ENCODE results near the gene ETFB. TPM values are rescaled to one million over a fixed set of nuclear protein-coding genes. Genes with fewer than 3 reads are reported as not detected.

ETFB gene
- total RNA-seq, 2 experiments from 2014 or later: 190 to 193 TPM

DNA sequence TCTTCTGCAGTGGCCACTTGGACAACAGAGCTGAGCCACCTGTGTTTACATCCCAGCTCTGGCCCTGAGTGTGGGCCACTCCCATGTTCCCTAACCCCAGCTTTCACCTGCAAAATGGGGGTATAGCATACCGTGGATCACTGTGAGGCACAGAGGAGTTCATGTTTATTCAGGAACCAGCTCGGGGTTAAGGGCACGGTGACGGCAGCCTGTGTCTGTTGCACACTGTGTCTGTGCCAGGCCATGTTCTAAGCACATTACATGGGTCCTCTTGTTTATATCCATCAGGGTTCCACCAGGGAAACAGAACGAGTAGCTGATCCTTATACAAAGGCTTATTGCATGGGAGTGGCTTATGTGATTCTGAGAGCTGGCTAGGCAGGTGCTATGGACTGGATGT, 68.8 kb downstream of the ETFB start:
- POLR2A ChIA-PET: no interaction called here
- intact Hi-C loops (cut with micrococcal nuclease): no loop called here
- DNase-seq: no peak
- H3K36me3 Mint-ChIP-seq: no peaks in the 10 kb centered on the region
- H3K4me3 Mint-ChIP-seq: no peak overlapping the region
- no peaks in the 10 kb centered on the region for H3K4me1 Mint-ChIP-seq (ENCODE audit: low read depth)
- CTCF ChIA-PET: no interaction called here
- peaks cover 5% of the 10 kb centered on the region for H3K9me3 Mint-ChIP-seq
- H3K27me3 Mint-ChIP-seq: peaks cover 14% of the 10 kb centered on the region
- H3K27ac Mint-ChIP-seq: no peak overlapping the region

DNA sequence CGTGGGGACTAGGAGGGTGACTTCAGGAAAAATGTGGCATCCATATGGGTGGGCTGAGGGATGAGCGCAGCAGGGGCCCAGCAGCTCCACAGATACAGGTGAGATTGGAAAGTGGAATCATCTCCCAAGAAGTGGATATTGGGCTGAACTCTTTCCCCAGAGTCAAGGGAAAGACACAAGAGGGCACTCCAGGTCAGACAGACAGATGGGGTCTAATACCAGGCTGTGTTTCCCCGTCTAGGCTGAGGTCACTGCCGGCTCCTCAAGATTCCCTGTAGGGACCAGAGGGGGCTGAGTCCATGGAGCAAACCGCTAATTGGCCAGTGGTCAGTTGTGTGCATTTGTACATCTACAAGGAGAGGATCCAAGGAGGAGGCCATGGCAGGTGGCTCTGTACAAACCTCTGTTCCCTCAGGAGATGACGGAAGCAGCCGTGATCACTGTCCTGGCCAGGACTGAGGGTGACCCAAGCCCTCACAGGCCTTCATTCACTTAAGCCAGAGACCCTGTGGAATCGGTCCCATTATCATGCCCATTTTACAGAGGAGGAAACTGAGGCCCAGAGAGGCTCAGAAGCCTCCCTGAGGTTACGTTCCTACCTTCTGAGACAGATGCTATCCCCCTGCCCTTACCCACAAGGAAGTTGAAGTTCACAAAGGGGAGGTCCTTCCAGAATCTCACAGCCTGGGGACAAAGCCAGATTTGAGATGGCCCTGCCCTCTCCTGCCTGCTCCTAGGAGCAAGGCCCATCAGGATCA, 69.7 kb downstream of the ETFB start:
- POLR2A ChIA-PET: no interaction called here
- no peak for DNase-seq
- H3K4me1 Mint-ChIP-seq (ENCODE audit: low read depth): no peaks in the 10 kb centered on the region
- H3K27me3 Mint-ChIP-seq: peaks cover 14% of the 10 kb centered on the region
- H3K4me3 Mint-ChIP-seq: no peak overlapping the region
- no peaks in the 10 kb centered on the region for H3K36me3 Mint-ChIP-seq
- H3K9me3 Mint-ChIP-seq: peaks cover 2% of the 10 kb centered on the region
- no peak overlapping the region for H3K27ac Mint-ChIP-seq
- CTCF ChIA-PET: interaction anchor here (0.6 kb wide), 2 partner anchors 102 to 137 kb away, joined by 3 read pairs; no protein-coding TSS in a partner anchor
- intact Hi-C loops (cut with micrococcal nuclease): no loop called here

DNA sequence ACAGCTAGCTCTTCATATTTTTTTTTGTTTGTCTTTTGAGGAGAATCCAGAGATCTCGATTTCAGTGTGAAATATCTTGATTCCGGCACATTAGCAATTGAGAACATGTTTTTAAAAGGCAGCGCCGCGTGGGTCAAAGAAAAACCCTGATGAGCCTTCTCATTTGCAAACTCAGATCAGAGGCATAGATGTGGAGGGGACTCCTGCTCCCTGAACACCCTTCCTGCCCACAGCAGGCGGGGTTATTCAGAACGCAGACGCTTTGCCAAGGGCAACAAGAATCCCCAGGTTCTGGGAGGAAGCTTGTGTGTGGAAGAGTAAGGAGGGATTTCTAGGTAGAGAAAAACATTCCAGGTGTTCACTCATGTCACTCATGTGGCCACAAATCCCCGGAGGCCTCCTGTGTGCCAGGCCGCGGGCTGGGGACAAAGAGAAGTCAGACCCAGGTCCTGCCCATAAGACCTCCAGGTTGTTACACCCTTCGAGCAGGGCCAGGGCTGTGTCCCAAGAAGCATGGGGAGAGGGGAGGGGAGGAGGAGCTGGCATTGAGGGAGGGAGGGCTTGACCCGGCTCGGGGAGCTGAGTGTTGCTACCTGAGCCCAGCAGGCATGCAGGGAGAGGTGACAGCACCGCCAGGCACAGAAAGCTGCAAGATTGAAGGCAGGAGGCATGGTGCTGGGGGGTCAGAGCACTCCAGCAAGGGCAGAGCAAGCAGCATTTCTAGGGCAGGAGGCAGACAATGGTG, 70.6 kb downstream of the ETFB start:
- Mint-ChIP-seq H3K9me3 (no peaks in the 10 kb centered on the region), H3K27me3 (peaks cover 14% of the 10 kb centered on the region), H3K36me3 (no peaks in the 10 kb centered on the region), H3K4me1 (ENCODE audit: low read depth) (no peaks in the 10 kb centered on the region), H3K27ac (no peak overlapping the region), H3K4me3 (no peak overlapping the region)
- ChIA-PET CTCF (interaction anchor here (0.6 kb wide), 1 partner anchor 103 kb away, joined by 3 read pairs; no protein-coding TSS in a partner anchor), POLR2A (no interaction called here)
- DNase-seq: no peak
- intact Hi-C loops (cut with micrococcal nuclease): no loop called here

Other genes with a start within 250 kb of the ETFB start
- gene SIGLEC9, start 241.5 kb downstream of the ETFB start, total RNA-seq: 1 to 10 TPM; 1.3 to 1.4 TPM
- gene SIGLEC7, start 224.1 kb downstream of the ETFB start, total RNA-seq: not detected
- gene CD33, start 141.3 kb downstream of the ETFB start, total RNA-seq: under 1 TPM; 0.43 to 0.65 TPM
- not detected for gene SIGLECL1, start 115.3 kb downstream of the ETFB start, total RNA-seq
- under 1 TPM; 0.07 to 0.24 TPM for gene IGLON5, start 54.7 kb downstream of the ETFB start, total RNA-seq
- gene VSIG10L, start 24.2 kb downstream of the ETFB start, total RNA-seq: 1 to 10 TPM; 3.2 to 3.5 TPM
- gene CLDND2, start 2.6 kb upstream of the ETFB start, total RNA-seq: 1 to 10 TPM; 2.8 to 4.8 TPM
- 100 to 1,000 TPM; 140 to 149 TPM for gene NKG7, start 6.3 kb upstream of the ETFB start, total RNA-seq
- gene LIM2, start 21.6 kb upstream of the ETFB start, total RNA-seq: under 1 TPM; 0.36 to 0.64 TPM
- not detected for gene C19orf84, start 24.2 kb upstream of the ETFB start, total RNA-seq
- under 1 TPM; 0.19 to 0.26 TPM for gene SIGLEC10, start 51.3 kb upstream of the ETFB start, total RNA-seq
- gene SIGLEC8, start 92.1 kb upstream of the ETFB start, total RNA-seq: not detected
- not detected for gene CEACAM18, start 112.2 kb upstream of the ETFB start, total RNA-seq
- gene SIGLEC12, start 135.4 kb upstream of the ETFB start, total RNA-seq: under 1 TPM; 0.22 to 0.24 TPM
- not detected for gene SIGLEC6, start 165.3 kb upstream of the ETFB start, total RNA-seq
- 1 to 10 TPM; 7.1 to 7.9 TPM for gene ZNF175, start 204.9 kb upstream of the ETFB start, total RNA-seq